Nephron (organoid): ENCODE results near the gene TC2N.

Experiments used
- H3K27ac Mint-ChIP-seq, 3 experiments: 2 replicates each; pipeline ENCODE4 v1.8.0; 2020; ENCODE audit warnings: mixed read lengths in 3 of 3, mild to moderate bottlenecking in 2 of 3, moderate library complexity in 1 of 3
- H3K27me3 Mint-ChIP-seq: 2 replicates; pipeline ENCODE4 v1.8.0; 2021; ENCODE audit warnings: low read depth, mild to moderate bottlenecking, moderate library complexity, mixed read lengths
- H3K36me3 Mint-ChIP-seq: 2 replicates; pipeline ENCODE4 v1.8.0; 2020; ENCODE audit warnings: low read depth, mixed read lengths
- H3K4me1 Mint-ChIP-seq: 2 replicates; pipeline ENCODE4 v1.8.0; 2020; ENCODE audit warnings: mixed read lengths
- H3K4me3 Mint-ChIP-seq, 3 experiments: 2 replicates each; pipeline ENCODE4 v1.8.0; 2020; ENCODE audit warnings: mild to moderate bottlenecking in 3 of 3, mixed read lengths in 3 of 3, moderate library complexity in 2 of 3
- H3K9me3 Mint-ChIP-seq: 2 replicates; pipeline ENCODE4 v1.8.0; 2020; ENCODE audit warnings: mixed read lengths
- CTCF ChIP-seq, 3 experiments: fragments of 200-600 bp; sonication (generic); IDR thresholded peaks; one replicate each; pipeline ENCODE4 v1.5.0; 2021; ENCODE audit warnings: antibody characterized with exemption in 3 of 3; ENCODE audit not compliant: unreplicated experiment in 3 of 3

The TC2N gene

GRCh38 chr14:91753501-91754128 is 113.7 kb downstream of the TC2N start:
- no peaks in the 10 kb centered on the region for H3K36me3 Mint-ChIP-seq
- H3K4me1 Mint-ChIP-seq, result no peaks in the 10 kb centered on the region
- no peak for TF ChIP-seq CTCF (IDR thresholded peaks at IDR 0.05; ENCODE audit: unreplicated experiment in 3 of 3)
- H3K4me3 Mint-ChIP-seq, result no peak overlapping the region
- peaks cover 18% of the 10 kb centered on the region for H3K9me3 Mint-ChIP-seq
- peak overlapping the region in 1 of 3 experiments; percentile 72 for H3K27ac Mint-ChIP-seq
- no peaks in the 10 kb centered on the region for H3K27me3 Mint-ChIP-seq

GRCh38 chr14:91752961-91753360 is 114.4 kb downstream of the TC2N start:
- Mint-ChIP-seq H3K4me3 (no peak overlapping the region), H3K4me1 (no peaks in the 10 kb centered on the region), H3K36me3 (no peaks in the 10 kb centered on the region), H3K9me3 (peaks cover 18% of the 10 kb centered on the region), H3K27me3 (no peaks in the 10 kb centered on the region), H3K27ac (peak overlapping the region in 1 of 3 experiments; percentile 72)
- TF ChIP-seq CTCF (IDR thresholded peaks at IDR 0.05; ENCODE audit: unreplicated experiment in 3 of 3), result no peak

- TF ChIP-seq CTCF (IDR thresholded peaks at IDR 0.05; ENCODE audit: unreplicated experiment in 3 of 3), result no peak
- Mint-ChIP-seq H3K4me1 (no peaks in the 10 kb centered on the region), H3K9me3 (peaks cover 16% of the 10 kb centered on the region), H3K27ac (no peak overlapping the region), H3K36me3 (no peaks in the 10 kb centered on the region), H3K27me3 (no peaks in the 10 kb centered on the region), H3K4me3 (no peak overlapping the region)
Measured at GRCh38 chr14:91751719-91752118, 115.6 kb downstream of the TC2N start.

- no peak overlapping the region for H3K27ac Mint-ChIP-seq
- H3K27me3 Mint-ChIP-seq, result no peaks in the 10 kb centered on the region
- no peak overlapping the region for H3K4me3 Mint-ChIP-seq
- H3K4me1 Mint-ChIP-seq, result no peaks in the 10 kb centered on the region
- TF ChIP-seq CTCF (IDR thresholded peaks at IDR 0.05; ENCODE audit: unreplicated experiment in 3 of 3), result no peak
- H3K9me3 Mint-ChIP-seq, result peaks cover 16% of the 10 kb centered on the region
- no peaks in the 10 kb centered on the region for H3K36me3 Mint-ChIP-seq
Measured at GRCh38 chr14:91750634-91751198, 116.6 kb downstream of the TC2N start.

GRCh38 chr14:91749868-91750267 is 117.5 kb downstream of the TC2N start:
- Mint-ChIP-seq H3K4me3 (no peak overlapping the region), H3K4me1 (no peaks in the 10 kb centered on the region), H3K27me3 (no peaks in the 10 kb centered on the region), H3K27ac (peak overlapping the region in 1 of 3 experiments; percentile 72), H3K36me3 (no peaks in the 10 kb centered on the region), H3K9me3 (peaks cover 16% of the 10 kb centered on the region)
- no peak for TF ChIP-seq CTCF (IDR thresholded peaks at IDR 0.05; ENCODE audit: unreplicated experiment in 3 of 3)

GRCh38 chr14:91748049-91748448 is 119.3 kb downstream of the TC2N start:
- H3K27me3 Mint-ChIP-seq, result no peaks in the 10 kb centered on the region
- no peaks in the 10 kb centered on the region for H3K36me3 Mint-ChIP-seq
- H3K4me3 Mint-ChIP-seq, result no peak overlapping the region
- no peaks in the 10 kb centered on the region for H3K4me1 Mint-ChIP-seq
- no peak for TF ChIP-seq CTCF (IDR thresholded peaks at IDR 0.05; ENCODE audit: unreplicated experiment in 3 of 3)
- H3K27ac Mint-ChIP-seq, result no peak overlapping the region
- H3K9me3 Mint-ChIP-seq, result peaks cover 13% of the 10 kb centered on the region
